BE2C (cell line): Measurements from ENCODE around the gene TEKT2. TPM values are rescaled to one million over a fixed set of nuclear protein-coding genes. Genes with fewer than 3 reads are reported as not detected.

Experiments used
- DNase-seq: peaks from one replicate; pipeline ENCODE4 v3.0.0-alpha.2; 2020
- H3K27me3 ChIP-seq: fragments of 250-450 bp; sonication (Bioruptor Pico); 2 replicates; pipeline ENCODE4 v1.5.1; 2020; ENCODE audit warnings: mild to moderate bottlenecking
- H3K36me3 ChIP-seq: fragments of 250-450 bp; sonication (Bioruptor Pico); 2 replicates; pipeline ENCODE4 v1.5.1; 2020; ENCODE audit warnings: mild to moderate bottlenecking
- H3K4me1 ChIP-seq: fragments of 250-450 bp; sonication (Bioruptor Pico); 2 replicates; pipeline ENCODE4 v1.5.1; 2020
- H3K4me3 ChIP-seq: 2 replicates; pipeline ENCODE4 v1.5.1; 2011; ENCODE audit warnings: low read depth, low read length
- H3K9me3 ChIP-seq: fragments of 250-450 bp; sonication (Bioruptor Pico); 2 replicates; pipeline ENCODE4 v1.5.1; 2020
- CTCF ChIP-seq: IDR thresholded peaks from 2 replicates; pipeline ENCODE4 v1.5.1; 2012; ENCODE audit warnings: mild to moderate bottlenecking, low read depth, low read length
- polyA plus RNA-seq: library from polyadenylated mRNA; unstranded; fragments of >200 nt; gene quantifications from one replicate; pipeline ENCODE4 v1.2.1, GENCODE V29; 2012; ENCODE audit warnings: low read depth, missing spikeins; ENCODE audit not compliant: insufficient read length, insufficient read depth

The TEKT2 gene
- 1.7 TPM for polyA plus RNA-seq

GRCh38 chr1:36083635-36084496 is at the start of gene TEKT2:
Gene TEKT2 (plus strand): TSS chr1:36084094. CDS start chr1:36084922, 828 bp downstream.
- no peaks in the 10 kb centered on the region for H3K4me1 ChIP-seq
- peak; percentile 78 for DNase-seq

GRCh38 chr1:36034692-36035091 is 49.2 kb upstream of the TEKT2 start:
- Histone ChIP-seq H3K9me3 (no peaks in the 10 kb centered on the region), H3K4me1 (no peaks in the 10 kb centered on the region), H3K36me3 (no peaks in the 10 kb centered on the region), H3K27me3 (no peaks in the 10 kb centered on the region), H3K4me3 (no peak overlapping the region)
- DNase-seq, result no peak
- no peak for TF ChIP-seq CTCF

More at GRCh38 chr1:36083635-36084496, at the start of gene TEKT2:
- no peaks in the 10 kb centered on the region for H3K9me3 ChIP-seq
- H3K27me3 ChIP-seq, result no peaks in the 10 kb centered on the region
- no peak for TF ChIP-seq CTCF
- no peaks in the 10 kb centered on the region; the same call in 1 of the 2 replicates for H3K36me3 ChIP-seq
- peak within 1 kb of the TSS; percentile 56 for H3K4me3 ChIP-seq

- DNase-seq, result no peak
- no peak overlapping the region for H3K4me3 ChIP-seq
- no peaks in the 10 kb centered on the region for H3K9me3 ChIP-seq
- TF ChIP-seq CTCF, result no peak
- H3K27me3 ChIP-seq, result no peaks in the 10 kb centered on the region
- no peaks in the 10 kb centered on the region for H3K4me1 ChIP-seq
- H3K36me3 ChIP-seq, result no peaks in the 10 kb centered on the region
Observed at GRCh38 chr1:36035154-36035553, 48.7 kb upstream of the TEKT2 start.

GRCh38 chr1:36040238-36040637 is 43.7 kb upstream of the TEKT2 start:
- no peak for TF ChIP-seq CTCF
- Histone ChIP-seq H3K4me3 (no peak overlapping the region), H3K36me3 (no peaks in the 10 kb centered on the region), H3K27me3 (no peaks in the 10 kb centered on the region), H3K9me3 (no peaks in the 10 kb centered on the region), H3K4me1 (no peaks in the 10 kb centered on the region)
- no peak for DNase-seq

GRCh38 chr1:36051821-36052220 is 32.1 kb upstream of the TEKT2 start:
- DNase-seq, result no peak
- no peaks in the 10 kb centered on the region for H3K36me3 ChIP-seq
- TF ChIP-seq CTCF, result no peak

GRCh38 chr1:36053978-36054377 is 29.9 kb upstream of the TEKT2 start:
- no peaks in the 10 kb centered on the region for H3K9me3 ChIP-seq
- no peak for TF ChIP-seq CTCF
- no peak overlapping the region for H3K4me3 ChIP-seq

More at GRCh38 chr1:36051821-36052220, 32.1 kb upstream of the TEKT2 start:
- Histone ChIP-seq H3K27me3 (no peaks in the 10 kb centered on the region), H3K9me3 (no peaks in the 10 kb centered on the region), H3K4me1 (no peaks in the 10 kb centered on the region), H3K4me3 (no peak overlapping the region)

More at GRCh38 chr1:36053978-36054377, 29.9 kb upstream of the TEKT2 start:
- DNase-seq, result no peak
- Histone ChIP-seq H3K27me3 (no peaks in the 10 kb centered on the region), H3K36me3 (no peaks in the 10 kb centered on the region), H3K4me1 (no peaks in the 10 kb centered on the region)
